GM21423 (cell line): ENCODE data around the gene PARN.
"Not testable (repeated sequence)": the region's sequence is repeated elsewhere in the genome, so short reads cannot be mapped to it uniquely, and the experiment has no call there.

Source experiments
- ATAC-seq: cut with Tn5 transposase; IDR thresholded peaks from one replicate; pipeline ENCODE4 v1.9.1; 2021; ENCODE audit warnings: mild to moderate bottlenecking, moderate library complexity; ENCODE audit not compliant: unreplicated experiment

PARN gene, protein sequence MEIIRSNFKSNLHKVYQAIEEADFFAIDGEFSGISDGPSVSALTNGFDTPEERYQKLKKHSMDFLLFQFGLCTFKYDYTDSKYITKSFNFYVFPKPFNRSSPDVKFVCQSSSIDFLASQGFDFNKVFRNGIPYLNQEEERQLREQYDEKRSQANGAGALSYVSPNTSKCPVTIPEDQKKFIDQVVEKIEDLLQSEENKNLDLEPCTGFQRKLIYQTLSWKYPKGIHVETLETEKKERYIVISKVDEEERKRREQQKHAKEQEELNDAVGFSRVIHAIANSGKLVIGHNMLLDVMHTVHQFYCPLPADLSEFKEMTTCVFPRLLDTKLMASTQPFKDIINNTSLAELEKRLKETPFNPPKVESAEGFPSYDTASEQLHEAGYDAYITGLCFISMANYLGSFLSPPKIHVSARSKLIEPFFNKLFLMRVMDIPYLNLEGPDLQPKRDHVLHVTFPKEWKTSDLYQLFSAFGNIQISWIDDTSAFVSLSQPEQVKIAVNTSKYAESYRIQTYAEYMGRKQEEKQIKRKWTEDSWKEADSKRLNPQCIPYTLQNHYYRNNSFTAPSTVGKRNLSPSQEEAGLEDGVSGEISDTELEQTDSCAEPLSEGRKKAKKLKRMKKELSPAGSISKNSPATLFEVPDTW

DNA sequence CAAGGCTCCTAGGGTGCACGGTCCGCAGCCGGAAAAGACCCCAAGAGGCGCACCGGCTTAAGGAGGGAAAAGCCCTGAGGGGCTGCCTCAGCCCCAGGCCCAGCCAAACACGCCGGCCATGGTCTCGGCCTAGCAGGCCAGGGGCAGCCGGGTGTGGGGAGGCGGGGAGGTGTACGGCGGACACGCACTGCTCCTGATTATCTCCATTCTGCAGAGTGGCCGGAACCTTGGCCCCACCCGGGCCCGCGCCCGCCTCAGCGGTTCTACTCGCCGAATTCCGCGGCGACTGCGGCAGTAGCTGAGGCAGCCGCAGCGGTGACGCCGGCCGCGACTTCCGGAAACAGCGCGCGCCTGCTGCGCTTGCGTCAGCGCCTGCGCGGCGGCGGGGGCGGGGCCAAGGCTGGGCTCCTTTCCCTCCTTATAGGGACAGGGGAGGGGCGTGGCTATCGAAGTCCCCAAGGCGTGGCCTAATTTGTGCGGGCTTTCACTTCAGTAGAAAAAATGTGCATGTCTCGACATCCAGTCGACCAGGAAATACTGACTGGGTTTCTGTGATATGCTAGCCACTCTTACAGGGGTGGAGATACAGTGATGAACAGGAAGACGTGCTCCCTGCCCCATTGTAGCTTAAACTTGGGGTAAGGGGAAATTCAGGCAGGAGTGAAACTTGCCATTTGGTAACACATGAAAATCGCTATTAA is at the start of gene PARN:
Gene PARN (minus strand): TSS at position 342 of the 701 bp plus-strand sequence. CDS start 135 bp downstream, at position 207.
- ATAC-seq, result peak; percentile 46

DNA sequence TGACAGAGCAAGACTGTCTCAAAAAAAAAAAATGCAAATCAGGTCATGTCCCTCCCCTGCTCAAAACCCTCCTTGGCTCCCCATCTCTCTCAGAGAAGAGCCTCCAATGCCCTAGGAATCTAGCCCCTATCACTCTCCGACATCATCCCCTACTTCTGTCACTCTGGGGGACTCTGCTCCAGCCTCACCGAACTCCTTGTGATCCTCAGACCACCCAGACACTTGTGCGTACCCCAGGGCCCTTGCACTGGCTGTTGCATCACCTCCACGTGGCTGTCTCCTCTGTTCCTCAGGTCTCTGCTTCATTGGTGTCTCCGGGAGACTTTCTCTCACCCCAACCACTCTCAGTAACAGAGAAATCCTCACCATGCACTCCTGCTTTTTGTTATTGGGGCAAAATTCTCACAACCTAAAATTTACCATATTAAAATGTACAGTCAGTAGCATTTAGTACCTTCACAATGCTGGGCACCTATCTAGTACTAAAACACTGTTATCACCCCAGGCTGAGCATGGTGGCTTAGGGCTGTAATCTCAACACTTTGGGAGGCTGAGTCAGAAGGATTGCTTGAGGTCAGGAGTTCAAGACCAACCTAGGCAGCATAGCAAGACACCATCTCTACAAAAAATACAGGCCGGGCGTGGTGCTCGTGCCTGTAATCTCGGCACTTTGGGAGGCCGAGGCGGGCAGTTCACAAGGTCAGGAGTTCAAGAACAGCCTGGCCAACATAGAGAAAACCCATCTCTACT is 48.9 kb upstream of the PARN start:
- ATAC-seq, result no peak

DNA sequence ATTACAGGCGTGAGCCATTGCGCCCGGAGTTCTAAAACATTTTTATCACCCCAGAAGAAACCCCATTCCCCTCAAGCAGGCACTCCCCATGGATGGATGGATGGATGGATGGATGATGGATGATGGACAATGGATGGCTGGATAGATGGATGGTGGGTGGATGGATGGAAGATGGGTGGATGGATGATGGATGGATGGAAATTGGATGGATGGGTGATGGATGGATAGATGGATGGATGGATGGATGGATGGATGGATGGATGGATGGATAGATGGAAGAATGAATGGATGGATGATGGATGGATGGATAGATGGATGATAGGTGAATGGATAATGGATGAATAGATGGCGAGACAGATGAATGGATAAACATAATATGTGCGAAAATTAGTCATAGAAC is 47.6 kb upstream of the PARN start:
- ATAC-seq, result no peak

DNA sequence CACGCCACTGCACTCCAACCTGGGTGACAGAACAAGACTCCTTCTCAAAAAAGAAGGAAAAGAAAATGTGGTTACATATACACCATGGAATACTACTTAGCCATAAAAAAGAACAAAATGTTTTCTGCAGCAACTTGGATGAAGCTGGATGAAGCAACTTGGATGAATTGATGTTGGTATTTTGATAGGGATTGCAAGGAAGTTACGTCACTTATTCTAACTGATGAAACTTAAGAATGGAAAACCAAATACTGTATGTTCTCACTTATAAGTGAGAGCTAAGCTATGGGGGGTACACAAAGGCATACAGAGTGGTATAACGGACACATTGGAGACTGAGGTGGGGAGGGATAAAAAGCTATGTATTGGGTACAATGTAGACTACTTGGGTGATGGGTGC is 46.6 kb upstream of the PARN start:
- no peak for ATAC-seq

DNA sequence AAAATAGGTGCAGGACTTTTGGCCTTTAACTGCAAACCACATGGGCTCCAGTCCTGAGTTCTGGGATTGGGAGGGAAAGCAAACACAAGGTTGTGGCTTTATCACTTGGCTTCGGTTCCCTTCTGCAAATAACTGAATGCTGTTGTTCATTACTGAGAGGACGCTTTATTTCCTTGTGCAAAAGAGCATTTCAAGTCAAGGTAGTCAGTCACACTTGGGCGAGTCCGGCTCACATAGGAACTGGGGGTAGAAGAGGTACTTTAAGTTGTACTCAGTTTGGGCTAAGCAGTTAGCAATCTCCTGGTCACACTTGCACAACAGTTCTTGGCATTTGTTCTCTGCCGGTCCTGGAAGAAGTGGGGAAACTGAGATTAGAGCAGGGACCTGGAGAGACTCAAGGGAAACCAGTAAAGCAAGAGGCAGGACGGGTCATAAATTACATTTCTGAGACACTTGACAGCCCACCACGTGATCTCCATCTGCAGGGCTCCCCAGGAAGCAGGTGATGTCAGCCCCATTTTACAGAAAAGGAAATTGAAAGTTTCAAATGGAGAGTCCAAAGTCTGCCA is 42.4 kb upstream of the PARN start:
- peak; percentile 62 for ATAC-seq

DNA sequence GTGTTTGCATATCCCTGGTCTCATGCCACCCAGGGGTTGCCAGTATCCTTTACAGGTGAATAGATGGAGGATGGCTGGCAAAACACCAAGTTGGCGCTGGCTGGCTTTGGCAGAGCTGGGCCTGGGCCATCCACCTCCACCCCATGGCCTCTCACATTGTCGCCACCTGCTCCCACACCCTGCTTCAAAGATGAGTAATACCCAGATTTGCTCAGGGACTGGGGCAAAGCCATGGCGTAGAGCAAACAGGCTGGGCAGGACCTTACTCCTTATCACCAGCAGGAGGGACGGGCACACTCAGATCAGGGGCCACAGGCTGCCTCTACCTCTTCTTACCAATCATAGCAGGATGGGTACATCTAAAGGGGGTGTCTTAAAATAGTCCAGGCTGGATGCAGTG is 39.7 kb upstream of the PARN start:
- ATAC-seq, result no peak

DNA sequence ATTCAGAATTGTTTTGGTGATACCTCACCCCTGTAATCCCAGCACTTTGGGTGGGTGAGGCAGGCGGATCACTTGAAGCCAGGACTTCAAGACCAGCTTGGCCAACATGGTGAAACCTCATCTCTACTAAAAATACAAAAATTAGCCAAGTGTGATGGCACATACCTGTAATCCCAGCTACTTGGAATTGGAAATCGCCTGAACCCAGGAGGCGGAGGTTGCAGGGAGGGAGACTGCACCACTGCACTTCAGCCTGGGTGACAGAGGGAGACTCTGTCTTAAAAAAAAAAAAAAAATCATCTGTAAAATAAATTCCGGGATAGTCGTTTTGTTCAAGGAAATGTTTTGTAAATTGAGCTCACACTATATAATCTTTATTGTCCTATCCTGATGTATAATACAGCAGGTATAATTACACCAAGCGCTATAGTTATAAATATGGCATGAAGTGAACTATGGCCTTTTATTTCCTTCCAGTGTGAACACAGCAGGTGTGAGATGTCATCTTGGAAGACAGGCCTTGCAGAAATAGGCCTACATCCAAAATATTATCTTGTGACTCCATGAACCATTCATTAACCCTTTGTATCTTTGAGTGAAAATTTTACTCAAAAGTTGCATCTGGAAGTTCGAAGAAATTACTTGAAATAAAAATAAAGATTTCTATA is 38.6 kb upstream of the PARN start:
- no peak for ATAC-seq

DNA sequence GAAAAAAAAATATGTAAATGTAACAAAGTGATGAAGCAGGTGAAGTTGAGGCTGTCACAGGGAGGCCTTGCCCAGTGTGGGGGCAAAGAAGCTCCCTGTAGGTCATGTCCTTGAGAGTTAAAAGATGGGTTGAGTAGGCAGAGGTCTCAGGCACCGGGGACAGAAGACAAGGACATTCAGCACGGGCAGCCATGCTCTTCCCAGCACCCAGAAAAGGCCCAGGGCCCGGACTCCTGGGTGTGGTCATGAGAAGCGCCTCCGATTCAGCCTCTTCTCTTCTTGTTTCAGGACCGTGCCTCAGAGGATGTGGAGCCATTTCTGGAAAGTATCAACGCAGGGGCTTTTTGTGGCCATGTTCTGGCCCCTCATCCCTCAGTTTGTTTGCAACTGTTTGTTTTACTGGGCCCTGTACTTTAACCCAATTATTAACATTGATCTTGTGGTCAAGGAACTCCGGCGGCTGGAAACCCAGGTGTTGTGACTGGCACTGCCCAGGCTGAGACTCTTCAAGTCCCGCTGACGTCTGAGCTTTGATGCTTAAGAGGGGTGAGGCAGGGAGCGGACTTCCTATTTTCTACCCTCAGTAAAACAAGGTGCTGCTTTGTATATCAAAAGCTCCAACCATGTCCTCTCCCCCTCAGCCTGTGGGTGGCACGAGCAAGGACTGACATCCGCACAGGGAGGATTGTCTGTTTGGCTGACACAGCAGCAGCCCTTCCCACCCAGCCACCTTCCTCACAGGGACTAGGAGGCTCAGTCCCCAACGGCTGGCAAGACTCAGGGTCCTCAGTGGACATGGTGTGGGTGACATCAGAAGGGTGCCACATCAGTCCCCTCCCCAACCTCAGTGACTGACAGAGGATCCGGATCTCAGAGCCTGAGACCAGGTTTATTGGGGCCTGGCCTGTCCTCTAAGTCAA is 37.5 kb upstream of the PARN start:
- no peak for ATAC-seq

DNA sequence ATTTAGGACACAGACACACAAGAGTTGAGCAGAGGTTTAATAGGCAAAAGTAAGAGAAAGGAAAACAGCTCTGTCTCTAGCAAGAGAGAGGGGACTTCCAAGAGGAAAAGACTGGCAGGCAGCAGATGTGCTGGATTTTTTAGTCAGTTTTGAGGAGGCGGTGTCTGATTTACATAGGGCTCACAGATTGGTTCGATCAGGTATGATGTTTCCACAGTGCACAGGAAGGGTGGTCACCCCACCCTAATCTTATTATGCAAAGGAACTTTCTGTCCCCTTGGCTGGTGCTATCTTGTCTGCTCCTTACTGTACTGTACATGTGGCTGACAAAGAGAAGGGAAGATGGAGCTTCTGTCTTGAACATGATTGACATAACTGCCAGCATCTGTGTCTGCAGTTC is 28.0 kb upstream of the PARN start:
- ATAC-seq, result no peak

DNA sequence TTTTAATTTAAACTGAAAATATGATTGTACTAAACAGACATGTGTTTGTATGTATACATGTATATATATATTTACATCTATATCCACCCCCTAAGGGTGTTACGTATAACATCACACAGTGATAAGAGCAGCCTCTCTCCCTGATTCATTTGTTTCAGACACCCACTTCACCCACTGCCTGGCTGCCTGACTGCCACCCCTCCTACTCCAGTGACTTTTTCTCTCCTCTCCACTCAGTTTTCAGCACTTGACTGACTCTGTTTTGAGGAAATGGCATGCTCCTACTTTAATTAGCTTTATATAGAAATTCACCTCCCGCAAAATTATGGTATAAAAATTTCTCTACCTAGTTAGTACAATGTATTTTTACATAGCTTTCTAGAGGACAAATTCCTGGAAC is 22.7 kb upstream of the PARN start:
- ATAC-seq, result no peak

DNA sequence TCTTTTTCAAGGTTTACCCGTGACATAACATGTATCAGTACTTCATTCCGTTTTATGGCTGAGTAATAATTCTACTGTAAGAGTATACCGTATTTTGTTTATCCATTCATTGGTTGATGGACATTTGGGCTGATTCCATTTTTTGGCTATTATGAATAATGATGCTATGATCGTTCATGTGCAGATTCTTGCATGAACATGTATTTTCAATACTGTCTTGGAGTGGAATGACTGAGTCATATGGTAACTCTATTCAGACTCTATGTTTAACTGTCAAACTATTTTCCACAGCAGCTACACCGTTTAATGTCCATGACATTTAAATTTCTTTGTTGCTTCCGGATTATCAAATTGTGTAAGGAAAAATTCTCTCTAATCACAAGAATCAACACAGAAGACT is 20.6 kb upstream of the PARN start:
- no peak for ATAC-seq

DNA sequence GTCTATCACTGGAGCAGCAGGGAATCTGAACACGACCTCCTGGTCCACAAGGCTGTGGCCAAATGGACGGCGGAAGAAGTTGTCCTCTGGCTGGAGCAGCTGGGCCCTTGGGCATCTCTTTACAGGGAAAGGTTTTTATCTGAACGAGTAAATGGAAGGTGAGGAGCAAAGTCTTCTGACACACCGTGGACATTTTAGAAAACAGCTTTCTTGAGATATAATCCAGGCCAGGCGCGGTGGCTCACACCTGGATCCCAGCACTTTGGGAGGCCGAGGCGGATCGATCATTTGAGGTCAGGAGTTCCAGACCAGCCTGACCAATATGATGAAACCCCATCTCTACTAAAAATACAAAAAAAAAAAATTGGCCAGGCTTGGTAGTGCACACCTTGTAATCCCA is 19.8 kb upstream of the PARN start:
- ATAC-seq, result no peak

DNA sequence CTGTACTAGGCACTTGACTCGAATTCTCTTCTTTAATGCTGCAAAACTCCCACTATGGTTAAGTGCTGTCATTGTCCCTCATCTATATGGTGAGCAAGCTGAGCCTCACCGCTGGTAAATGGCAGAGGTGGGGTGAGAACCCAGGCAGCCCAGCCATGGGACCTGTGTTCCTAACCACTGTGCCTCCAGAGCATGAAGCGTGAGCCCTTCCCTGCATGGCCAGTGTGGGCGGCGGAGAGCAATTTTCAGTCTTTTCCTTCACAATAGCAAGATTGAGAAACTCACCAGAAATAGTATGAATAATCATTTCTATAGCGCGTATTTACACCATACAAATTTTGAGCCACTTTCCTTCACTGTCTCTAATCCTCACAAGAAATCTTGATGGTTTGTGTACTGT is 11.9 kb upstream of the PARN start:
- ATAC-seq, result no peak

DNA sequence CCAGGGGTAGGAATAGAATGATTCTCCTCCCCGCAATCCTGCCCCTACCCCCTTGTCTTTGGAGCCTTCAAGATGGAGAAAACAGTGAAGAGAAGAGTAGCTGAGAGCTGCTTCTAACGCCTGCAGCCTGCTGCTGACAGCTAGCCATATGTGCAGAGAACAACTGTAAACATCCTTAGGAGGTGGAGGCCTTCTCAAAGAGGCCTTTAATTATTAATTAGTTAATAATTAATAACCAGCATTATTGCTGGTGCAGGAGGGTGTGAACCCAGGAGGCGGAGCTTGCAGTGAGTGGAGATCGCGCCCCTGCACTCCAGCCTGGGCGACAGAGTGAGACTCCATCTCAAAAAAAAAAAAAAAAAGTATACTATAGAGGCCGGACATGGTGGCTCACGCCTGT is 11.1 kb upstream of the PARN start:
- no peak for ATAC-seq

DNA sequence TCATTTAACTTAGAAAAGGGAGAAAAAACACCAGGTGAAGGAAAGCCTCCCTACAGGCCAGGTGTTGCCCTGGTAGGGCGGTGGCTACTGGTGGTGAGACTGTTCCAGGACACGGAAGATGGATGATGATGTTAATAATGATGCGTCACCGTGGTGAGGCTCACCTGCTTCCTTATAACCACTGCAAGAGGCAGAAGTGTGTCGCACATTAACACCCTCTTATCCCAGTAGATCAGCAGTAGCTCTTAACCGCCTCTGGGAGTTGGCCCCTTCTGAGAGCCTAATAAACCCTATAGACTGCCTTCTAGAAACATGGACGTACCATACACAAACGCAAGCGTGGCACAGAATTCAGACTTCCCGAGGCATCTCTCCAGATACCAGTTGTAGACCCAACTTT is 10.5 kb upstream of the PARN start:
- no peak for ATAC-seq

DNA sequence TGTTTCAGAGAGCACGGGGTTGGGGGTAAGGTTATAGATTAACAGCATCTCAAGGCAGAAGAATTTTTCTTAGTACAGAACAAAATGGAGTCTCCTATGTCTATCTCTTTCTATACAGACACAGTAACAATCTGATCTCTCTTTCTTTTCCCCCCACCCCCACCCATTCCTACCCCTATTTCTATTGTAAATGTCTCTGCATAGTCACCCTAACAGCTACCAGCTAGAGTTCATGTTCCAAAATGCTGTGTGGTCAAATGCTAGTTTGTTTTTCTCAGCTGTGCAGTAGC is 6.8 kb upstream of the PARN start:
- ATAC-seq, result not testable (repeated sequence)

DNA sequence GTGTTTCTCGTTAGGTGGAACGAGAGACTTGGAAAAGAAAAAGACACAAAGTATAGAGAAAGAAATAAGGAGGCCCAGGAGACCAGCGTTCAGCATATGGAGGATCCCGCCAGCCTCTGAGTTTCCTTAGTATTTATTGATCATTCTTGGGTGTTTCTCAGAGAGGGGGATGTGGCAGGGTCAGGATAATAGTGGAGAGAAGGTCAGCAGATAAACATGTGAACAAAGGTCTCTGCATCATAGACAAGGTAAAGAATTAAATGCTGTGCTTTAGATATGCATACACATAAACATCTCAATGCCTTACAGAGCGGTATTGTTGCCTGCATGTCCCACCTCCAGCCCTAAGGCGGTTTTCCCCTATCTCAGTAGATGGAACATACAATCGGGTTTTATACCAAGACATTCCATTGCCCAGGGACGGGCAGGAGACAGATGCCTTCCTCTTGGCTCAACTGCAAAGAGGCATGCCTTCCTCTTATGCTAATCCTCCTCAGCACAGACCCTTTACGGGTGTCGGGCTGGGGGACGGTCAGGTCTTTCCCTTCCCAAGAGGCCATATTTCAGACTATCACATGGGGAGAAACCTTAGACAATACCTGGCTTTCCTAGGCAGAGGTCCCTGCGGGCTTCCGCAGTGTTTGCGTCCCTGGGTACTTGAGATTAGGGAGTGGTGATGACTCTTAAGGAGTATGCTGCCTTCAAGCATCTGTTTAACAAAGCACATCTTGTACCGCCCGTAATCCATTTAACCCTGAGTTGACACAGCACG is 6.3 kb upstream of the PARN start:
- not testable (repeated sequence) for ATAC-seq

DNA sequence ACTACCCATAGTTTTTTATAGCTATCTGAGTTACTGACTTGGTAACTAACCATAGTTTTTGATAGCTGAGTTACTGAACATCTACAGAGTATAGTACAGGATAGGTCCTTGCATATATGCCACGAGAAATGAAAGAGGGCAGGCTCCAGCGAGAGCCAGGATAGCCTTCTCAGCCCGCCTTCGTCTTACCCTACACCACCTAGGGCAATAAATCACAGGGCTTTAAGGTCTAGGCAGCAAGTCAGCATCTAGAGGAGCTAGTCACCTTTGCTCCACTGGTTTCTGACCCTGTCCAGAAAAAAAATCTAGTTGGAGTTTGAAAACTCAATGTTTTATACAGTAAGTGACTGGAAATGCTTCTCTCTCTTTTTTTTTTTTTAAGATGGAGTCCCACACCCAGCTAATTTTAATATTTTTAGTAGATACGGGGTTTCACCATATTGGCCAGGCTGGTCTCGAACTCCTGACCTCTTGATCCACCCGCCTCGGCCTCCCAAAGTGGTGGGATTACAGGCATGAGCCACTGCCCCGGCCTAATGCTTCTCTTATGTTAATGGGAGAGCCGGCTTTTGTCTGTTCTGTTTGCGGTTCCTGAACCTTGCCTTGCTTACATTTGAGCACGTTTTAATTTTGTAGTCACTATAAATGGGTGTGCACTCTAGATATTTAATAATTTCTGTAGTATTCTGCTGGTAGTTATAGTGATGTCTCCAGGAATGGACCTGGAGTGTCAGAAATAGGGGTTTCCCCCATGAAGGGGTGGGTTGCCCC is 5.5 kb upstream of the PARN start:
- ATAC-seq, result no peak
